ENCODE measurements around the gene KDM2B. TPM values are rescaled to one million over a fixed set of nuclear protein-coding genes. Genes with fewer than 3 reads are reported as not detected.
A peak's percentile ranks its signal among the peaks of the same experiment; 100 is the strongest.

Gene KDM2B
- total RNA-seq, 4 donors from 2014 or later = 14.8 to 27.0 (median 16.7) TPM

- no peak for TF ChIP-seq CTCF (IDR thresholded peaks at IDR 0.05)
- DNase-seq (ENCODE audit: low spot score) (no peak), ATAC-seq (ENCODE audit: low FRiP score) (no peak)
Observed at GRCh38 chr12:121468499-121468801, 112.4 kb downstream of the KDM2B start.

- DNase-seq (ENCODE audit: low spot score) = no peak
Observed at GRCh38 chr12:121467638-121468498, 113.0 kb downstream of the KDM2B start.

GRCh38 chr12:121466794-121467637 lies 113.8 kb downstream of the KDM2B start:
- DNase-seq (ENCODE audit: low spot score) = peak; percentile 48
- peak; percentile 92 for ATAC-seq (ENCODE audit: low FRiP score)
- no peak for TF ChIP-seq CTCF (IDR thresholded peaks at IDR 0.05)

More at GRCh38 chr12:121467638-121468498, 113.0 kb downstream of the KDM2B start:
- peak; percentile 38 for ATAC-seq (ENCODE audit: low FRiP score)
- no peak for TF ChIP-seq CTCF (IDR thresholded peaks at IDR 0.05)

GRCh38 chr12:121465921-121466793 lies 114.7 kb downstream of the KDM2B start:
- ATAC-seq (ENCODE audit: low FRiP score) (no peak), DNase-seq (ENCODE audit: low spot score) (no peak)
- TF ChIP-seq CTCF (IDR thresholded peaks at IDR 0.05) = no peak

- no peak for DNase-seq (ENCODE audit: low spot score)
- TF ChIP-seq CTCF (IDR thresholded peaks at IDR 0.05) = no peak
- no peak for ATAC-seq (ENCODE audit: low FRiP score)
Observed at GRCh38 chr12:121464331-121464730, 116.5 kb downstream of the KDM2B start.

- no peak for TF ChIP-seq CTCF (IDR thresholded peaks at IDR 0.05)
- ATAC-seq (ENCODE audit: low FRiP score) (no peak), DNase-seq (ENCODE audit: low spot score) (no peak)
Observed at GRCh38 chr12:121461048-121461447, 119.8 kb downstream of the KDM2B start.

Measured in omental fat pad (tissue), 4 donors.